Stimulated activated CD4-positive, alpha-beta T cell treated with anti-CD3 and anti-CD28 coated beads, Interleukin-4, amount 100 ng/mL, for 24 hours (primary cell): Measurements from ENCODE around the gene ITIH5.

Experiments
- DNase-seq: peaks from one replicate; pipeline ENCODE4 v3.0.0-alpha.2; 2020

ITIH5 gene

GRCh38 chr10:7545261-7545660 is 121.5 kb downstream of the ITIH5 start:
- no peak for DNase-seq

GRCh38 chr10:7544203-7544602 is 122.6 kb downstream of the ITIH5 start:
- no peak for DNase-seq

DNA sequence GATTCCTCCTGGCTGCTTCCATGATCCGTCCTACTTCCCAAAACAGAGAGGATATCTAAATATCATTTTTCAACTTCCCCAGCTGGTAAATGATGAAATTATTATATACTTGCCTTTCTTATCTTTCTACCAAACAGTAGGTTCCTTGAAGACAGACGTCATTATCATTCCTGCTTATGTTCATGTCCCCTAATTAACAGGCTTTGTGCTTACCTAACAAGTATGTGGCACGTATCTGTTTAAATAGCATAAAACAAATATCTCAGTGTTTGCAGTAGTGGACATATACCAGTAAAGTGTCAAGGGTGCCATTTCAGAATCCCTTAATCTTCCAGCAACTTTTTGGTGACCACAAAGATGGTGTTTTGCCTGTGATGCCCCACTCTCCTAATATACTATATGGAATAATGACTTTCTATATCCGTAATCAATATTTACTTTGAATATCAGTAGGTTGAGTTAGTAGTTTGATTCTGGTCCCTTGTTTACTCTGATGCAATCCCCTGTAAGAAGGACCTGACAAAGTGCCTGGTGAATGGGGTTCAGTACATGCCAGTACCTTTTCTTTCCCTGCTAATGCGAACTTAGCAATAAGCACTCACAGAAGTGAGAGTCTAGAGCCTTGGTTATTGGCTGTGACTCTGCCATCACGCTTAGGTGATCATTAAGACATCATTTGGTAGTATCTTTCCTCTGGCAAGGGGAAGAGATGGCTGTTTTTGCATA is 124.4 kb downstream of the ITIH5 start:
- DNase-seq: no peak

- no peak for DNase-seq
These were observed 125.4 kb downstream of the ITIH5 start for GRCh38 chr10:7541137-7542087.

DNA sequence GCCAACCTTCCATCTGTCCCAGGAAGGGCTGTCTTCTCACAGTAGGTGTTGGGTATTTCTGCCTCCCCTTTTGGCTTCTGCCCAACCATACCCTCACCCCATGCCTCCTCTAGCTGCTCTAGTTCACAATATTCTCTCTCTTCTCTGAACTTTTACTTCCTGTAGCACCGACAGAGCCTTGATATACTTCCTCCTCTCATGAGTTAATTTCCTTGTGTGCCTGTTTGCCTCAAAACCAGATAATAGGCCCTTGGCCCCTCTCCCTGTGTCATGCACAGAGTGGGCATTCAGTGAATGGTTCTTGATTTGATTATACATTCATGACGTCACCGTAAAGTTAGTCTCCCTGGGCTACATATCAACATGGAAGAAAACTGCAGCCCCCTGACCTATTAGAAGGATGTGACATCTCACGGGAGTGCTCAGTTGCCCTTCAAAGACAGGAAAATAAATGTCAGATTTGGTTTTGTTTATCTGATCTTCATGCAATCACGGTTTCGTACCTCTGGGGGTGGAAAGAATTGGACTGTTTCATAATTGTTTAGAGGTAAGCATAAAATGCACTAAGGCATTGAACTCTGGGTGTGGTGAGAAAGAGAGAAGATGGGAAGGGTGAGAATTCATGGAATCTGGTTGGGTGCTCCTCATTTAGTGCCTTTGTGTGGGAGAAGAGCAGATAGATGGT is 127.7 kb downstream of the ITIH5 start:
- no peak for DNase-seq

DNA sequence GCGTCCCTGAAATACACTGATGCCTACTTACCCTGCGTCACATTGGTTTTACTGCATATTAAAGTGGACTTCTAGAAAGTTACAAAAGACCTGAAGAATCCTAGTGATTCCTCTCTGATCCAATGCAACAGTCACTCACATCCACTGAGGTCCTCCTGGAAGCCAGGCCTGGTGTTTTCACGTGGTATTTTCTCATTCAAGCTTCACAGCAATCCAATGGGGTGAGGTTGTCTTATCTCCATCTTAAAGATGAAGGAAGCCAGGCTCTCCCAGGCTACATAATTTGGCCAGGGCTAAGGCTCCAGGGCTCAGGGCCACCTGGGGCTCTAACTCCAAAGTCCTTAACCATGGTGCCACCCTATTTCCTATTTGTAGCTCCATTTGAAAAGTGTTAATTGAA is 129.6 kb downstream of the ITIH5 start:
- no peak for DNase-seq

DNA sequence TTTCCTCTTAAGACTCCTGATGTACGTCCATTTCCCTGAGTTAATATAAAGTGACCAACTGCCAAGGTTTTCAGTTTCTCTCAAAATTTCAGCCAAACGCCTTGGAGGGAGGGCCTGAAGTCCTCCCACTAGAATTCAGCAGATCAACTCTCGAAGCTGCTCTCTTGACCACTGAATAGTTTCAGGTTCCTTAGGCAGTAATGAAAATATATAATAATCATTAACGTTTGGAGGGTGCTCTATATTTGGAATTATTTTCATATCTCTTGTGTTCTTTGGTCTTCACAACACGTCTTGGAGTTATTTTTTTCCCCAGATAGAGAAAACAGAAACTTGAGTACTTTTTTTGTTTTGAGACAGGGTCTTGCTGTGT is 132.3 kb downstream of the ITIH5 start:
- no peak for DNase-seq

GRCh38 chr10:7533657-7534479 is 132.9 kb downstream of the ITIH5 start:
- no peak for DNase-seq

GRCh38 chr10:7532723-7533498 is 133.9 kb downstream of the ITIH5 start:
- DNase-seq: no peak

DNA sequence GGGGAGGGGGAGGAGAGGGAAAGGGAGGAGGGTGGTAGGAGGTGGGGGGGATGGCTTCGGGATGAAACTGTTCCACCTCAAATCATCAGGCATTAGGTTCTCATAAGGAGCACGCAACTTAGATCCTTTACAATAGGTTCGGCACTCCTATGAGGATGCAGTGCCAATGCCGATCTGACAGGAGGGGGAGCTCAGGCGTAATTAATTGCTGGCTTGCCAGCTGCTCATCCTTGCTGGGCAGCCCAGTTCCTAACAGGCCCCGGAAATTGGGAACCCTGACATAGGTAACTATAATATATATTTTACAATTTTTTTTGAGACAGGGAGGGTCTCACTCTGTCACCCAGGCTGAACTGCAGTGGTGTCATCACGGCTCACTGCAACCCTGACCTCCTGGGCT is 137.1 kb downstream of the ITIH5 start:
- DNase-seq: no peak

- DNase-seq: no peak
These were observed 139.3 kb downstream of the ITIH5 start for GRCh38 chr10:7527468-7527867.

- no peak for DNase-seq
These were observed 140.8 kb downstream of the ITIH5 start for GRCh38 chr10:7526017-7526400.

DNA sequence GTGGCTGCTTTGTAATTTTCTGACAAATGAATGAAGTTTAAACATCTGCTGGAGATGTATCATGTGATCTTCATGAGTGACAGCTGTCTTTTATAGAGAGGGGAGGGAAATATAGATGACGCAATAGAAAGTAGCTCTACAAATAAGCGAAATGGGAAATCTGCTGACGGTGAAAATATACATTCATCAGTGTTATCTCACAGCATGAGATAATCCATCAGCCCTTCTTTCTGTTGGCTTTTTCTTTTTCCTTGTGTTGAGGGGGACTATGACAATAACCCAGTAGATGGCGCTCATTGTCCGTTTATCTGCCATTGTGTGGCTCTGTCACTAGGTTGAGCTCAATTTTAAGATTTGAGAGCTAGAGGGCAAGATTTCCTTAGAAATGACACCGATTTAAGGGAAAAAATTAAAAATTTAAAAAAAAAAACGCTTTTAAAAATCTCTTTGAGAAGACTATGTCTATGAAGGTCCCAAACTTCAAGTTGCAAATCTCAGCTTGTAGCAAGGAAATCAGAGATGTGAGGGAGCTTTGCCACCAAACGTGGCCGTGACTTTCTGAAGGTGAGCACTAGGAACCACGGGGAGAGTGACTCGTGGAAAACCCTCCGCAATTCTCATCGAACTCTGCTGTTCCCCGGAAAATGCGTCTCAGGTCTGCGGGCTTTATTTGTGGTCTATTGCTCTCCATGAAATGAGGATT is 141.3 kb downstream of the ITIH5 start:
- DNase-seq: peak; percentile 72

DNA sequence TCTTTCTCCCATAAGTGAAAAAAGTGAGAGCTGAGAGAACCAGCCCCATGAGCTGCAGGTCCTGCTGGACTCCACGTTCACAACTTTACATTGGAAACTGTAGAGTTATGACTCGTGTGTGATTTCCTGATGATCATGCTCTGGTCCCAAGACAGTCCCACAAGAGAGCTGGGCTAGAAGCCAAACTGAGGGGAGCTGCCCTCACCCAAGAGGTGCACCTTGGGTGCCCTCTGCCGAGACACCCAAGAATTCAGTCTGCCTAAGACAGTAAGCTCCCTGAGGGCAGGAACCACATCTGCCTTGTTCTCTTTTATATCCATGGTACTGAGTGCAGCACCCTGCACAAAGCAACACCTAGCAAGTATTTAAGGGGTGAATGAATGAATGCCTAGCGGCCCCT is 143.1 kb downstream of the ITIH5 start:
- DNase-seq: no peak

DNA sequence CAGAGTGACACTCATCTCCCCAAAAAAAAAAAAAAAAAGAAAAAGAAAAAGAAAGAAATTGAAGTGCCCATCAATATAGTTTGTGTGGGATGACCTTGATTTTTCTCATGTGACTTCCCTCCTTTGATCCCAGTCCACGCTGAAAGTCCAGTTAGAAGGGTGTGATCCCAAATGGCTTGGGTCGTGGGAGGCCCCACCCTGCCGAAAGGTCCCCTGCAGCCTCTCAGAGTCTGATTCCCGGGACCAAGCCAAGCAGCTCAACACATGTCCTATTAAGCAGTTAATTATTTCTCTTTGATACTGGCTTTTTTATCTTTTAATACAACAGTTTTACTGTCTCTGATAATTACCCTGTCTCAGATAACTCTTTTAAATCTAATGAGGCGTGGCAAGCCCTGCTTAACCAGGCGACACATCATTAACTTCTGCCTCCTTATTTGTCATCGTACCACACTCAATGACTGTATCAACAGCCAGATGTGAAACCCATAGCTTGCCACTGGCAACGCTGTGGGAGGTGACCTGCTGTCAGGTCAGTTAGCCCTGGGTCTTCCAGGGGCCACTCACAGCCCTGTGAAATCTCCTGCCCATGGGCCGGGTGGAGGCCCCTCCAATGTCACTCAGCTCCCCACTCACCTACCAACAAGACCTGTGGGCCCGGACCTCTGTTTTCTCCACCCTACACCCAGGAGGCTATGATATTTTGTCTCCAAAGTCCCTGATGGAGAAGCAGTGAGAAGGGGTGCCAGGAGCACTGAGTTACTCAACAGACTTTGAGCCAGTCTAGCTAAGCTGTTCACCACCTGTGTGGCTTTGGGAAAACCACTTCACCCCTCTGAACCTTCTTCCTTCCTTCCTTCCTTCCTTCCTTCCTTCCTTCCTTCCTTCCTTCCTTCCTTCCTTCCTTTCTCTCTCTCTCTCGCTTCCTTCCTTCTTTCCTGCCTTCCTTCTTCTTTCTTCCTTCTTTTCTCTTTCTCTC is 146.0 kb downstream of the ITIH5 start:
- no peak for DNase-seq

GRCh38 chr10:7519351-7519750 is 147.4 kb downstream of the ITIH5 start:
- no peak for DNase-seq

DNA sequence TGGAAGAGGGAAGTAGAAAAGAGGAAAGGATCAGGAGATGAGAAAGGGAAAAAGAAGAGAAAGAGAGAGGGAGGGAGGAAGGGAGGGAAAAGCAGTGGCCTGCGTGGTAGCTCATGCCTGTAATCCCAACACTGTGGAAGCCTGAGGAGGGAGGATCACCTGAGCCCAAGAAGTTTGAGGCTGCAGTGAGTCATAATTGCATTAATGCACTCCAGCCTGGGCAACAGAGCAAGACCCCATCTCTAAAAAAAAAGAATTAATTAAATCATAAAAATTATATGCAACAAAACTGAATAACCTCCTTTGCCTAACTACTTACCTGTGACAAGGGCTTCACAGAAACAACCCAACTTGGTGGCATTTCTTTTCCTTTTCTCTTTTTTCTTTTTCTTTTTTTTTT is 148.1 kb downstream of the ITIH5 start:
- no peak for DNase-seq

- no peak for DNase-seq
These were observed 151.3 kb downstream of the ITIH5 start for GRCh38 chr10:7515439-7515838.

DNA sequence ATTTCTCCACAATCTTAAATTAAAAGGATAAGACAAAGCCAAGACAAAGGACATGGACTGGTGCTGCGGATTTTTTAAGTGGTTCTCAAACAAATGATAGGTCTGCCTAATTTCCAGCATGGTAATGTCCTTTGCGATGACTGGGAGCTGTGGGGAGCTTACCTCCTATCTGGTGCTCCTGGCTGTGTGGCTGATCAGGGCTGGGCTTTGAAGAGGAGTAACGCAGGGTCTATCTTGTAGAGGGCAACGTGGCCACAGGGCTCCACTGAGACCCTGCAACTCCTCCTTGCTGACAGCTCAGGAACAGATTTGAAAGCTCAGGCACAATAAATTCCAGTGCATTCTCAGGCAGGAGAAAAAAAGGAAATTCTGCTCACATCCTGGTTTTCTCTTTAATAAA is 152.8 kb downstream of the ITIH5 start:
- no peak for DNase-seq

DNA sequence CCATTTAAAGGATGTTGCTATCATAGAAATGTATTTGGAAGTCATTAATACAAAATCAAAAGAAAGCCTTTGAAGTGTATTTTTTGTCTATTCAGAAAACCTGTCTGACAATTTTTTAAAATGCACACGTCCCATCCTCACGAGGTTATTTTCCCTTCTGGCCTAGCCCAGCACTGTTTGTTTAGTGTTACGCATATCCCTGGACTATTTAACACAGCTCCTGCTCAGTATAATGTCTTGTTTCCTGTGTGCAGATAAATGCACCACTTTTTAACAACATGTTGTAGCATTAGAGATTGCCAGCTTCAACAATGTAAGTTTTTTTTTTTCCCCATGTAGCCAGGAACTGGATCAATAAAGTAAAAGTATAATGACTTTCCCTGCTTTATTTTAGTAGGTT is 153.3 kb downstream of the ITIH5 start:
- DNase-seq: no peak
